GM10847 (cell line): ENCODE results near the gene MKNK1.

Experiments
- POLR2A ChIP-seq: IDR thresholded peaks from 2 replicates; pipeline ENCODE4 v1.6.1; 2011; ENCODE audit not compliant: insufficient read length; ENCODE audit errors: extremely low read depth

Gene MKNK1

GRCh38 chr1:46517932-46518498, 86.1 kb downstream of the MKNK1 start:
- TF ChIP-seq POLR2A, result no peak

GRCh38 chr1:46517010-46517600, 87.0 kb downstream of the MKNK1 start:
- no peak for TF ChIP-seq POLR2A

GRCh38 chr1:46516200-46516950, 87.7 kb downstream of the MKNK1 start:
- TF ChIP-seq POLR2A, result no peak

GRCh38 chr1:46515576-46515975, 88.5 kb downstream of the MKNK1 start:
- no peak for TF ChIP-seq POLR2A

GRCh38 chr1:46513536-46513935, 90.5 kb downstream of the MKNK1 start:
- TF ChIP-seq POLR2A, result no peak

- TF ChIP-seq POLR2A, result no peak
Observed at GRCh38 chr1:46512792-46513190, 91.3 kb downstream of the MKNK1 start.

GRCh38 chr1:46512135-46512791, 91.8 kb downstream of the MKNK1 start:
- TF ChIP-seq POLR2A, result no peak

- TF ChIP-seq POLR2A, result no peak
Observed at GRCh38 chr1:46510998-46511365, 93.1 kb downstream of the MKNK1 start.

GRCh38 chr1:46510341-46510997, 93.6 kb downstream of the MKNK1 start:
- no peak for TF ChIP-seq POLR2A

- no peak for TF ChIP-seq POLR2A
Observed at GRCh38 chr1:46508757-46509156, 95.3 kb downstream of the MKNK1 start.
